ENCODE results near the gene TNFSF4. TPM values are rescaled to one million over a fixed set of nuclear protein-coding genes. Genes with fewer than 3 reads are reported as not detected.

The TNFSF4 gene, protein sequence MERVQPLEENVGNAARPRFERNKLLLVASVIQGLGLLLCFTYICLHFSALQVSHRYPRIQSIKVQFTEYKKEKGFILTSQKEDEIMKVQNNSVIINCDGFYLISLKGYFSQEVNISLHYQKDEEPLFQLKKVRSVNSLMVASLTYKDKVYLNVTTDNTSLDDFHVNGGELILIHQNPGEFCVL
- total RNA-seq (2016; rRNA removed; fragmentation: Illumina TruSeq; extraction: Trizol) (2.4 and 3.2 TPM in 2 replicates), polyA plus RNA-seq (2011; rRNA removed) (7.9 and 8.3 TPM in 2 replicates), polyA minus RNA-seq (2011; rRNA and poly(A)+ RNA removed; ENCODE audit: low replicate concordance) (0.47 and 5.8 TPM in 2 replicates), Bru-seq, nascent RNA (percentile 65 among the genes with signal in this experiment), BruChase-seq, experiment 1, labeled RNA remaining after a 6-hour chase (percentile 61 among the genes with signal in this experiment), BruChase-seq, experiment 2, labeled RNA remaining after a 2-hour chase (percentile 65 among the genes with signal in this experiment)
- 0.30 and 0.53 TPM in 2 replicates for total RNA-seq (2016; cell fraction: cytosol; rRNA removed; fragmentation: Illumina TruSeq; extraction: Trizol; ENCODE audit: low read depth)
- 2.7 and 3.6 TPM in 2 replicates for total RNA-seq (2016; cell fraction: insoluble cytoplasmic fraction; rRNA removed; fragmentation: Illumina TruSeq; extraction: Trizol)
- 2.0 TPM in 2 replicates for total RNA-seq (2016; cell fraction: membrane; rRNA removed; fragmentation: Illumina TruSeq; extraction: Trizol)
- 2.8 and 3.0 TPM in 2 replicates for total RNA-seq (2016; cell fraction: nucleus; rRNA removed; fragmentation: Illumina TruSeq; extraction: Trizol)
- polyA plus RNA-seq (2011; cell fraction: cytosol; rRNA removed): 3.3 and 6.8 TPM in 2 replicates
- polyA plus RNA-seq (2011; cell fraction: nucleus; rRNA removed): 3.2 and 5.6 TPM in 2 replicates
- polyA plus RNA-seq (2012): 9.1 and 11.8 TPM in 2 replicates
- 0.17 and 0.19 TPM in 2 replicates for polyA plus RNA-seq (2016; cell fraction: cytosol; fragmentation: Illumina TruSeq; extraction: Trizol; ENCODE audit: low read depth)
- polyA plus RNA-seq (2016; cell fraction: insoluble cytoplasmic fraction; fragmentation: Illumina TruSeq; extraction: Trizol; ENCODE audit: low read depth): 3.1 and 3.5 TPM in 2 replicates
- polyA plus RNA-seq (2016; cell fraction: membrane; fragmentation: Illumina TruSeq; extraction: Trizol; ENCODE audit: low read depth): 0.88 and 1.0 TPM in 2 replicates
- 2.0 and 2.1 TPM in 2 replicates for polyA plus RNA-seq (2016; cell fraction: nucleus; fragmentation: Illumina TruSeq; extraction: Trizol; ENCODE audit: insufficient read depth, low read depth)
- 4.8 and 5.8 TPM in 2 replicates for polyA minus RNA-seq (2011; cell fraction: cytosol; rRNA and poly(A)+ RNA removed)
- polyA minus RNA-seq (2011; cell fraction: nucleus; rRNA and poly(A)+ RNA removed): 23.4 and 33.6 TPM in 2 replicates
- long read RNA-seq, experiment 1, transcript TNFSF4-202 (3 exons, 3,429 nt): major isoform, 7 of 9 reads
- long read RNA-seq, experiment 1, partial matches to known transcripts: 0 of 9 reads
- long read RNA-seq, experiment 1, other reads (novel, unspliced or antisense): 2 of 9 reads
- long read RNA-seq, experiment 2, transcript TNFSF4-202 (3 exons, 3,429 nt): major isoform, 7 of 26 reads
- long read RNA-seq, experiment 2, partial matches to known transcripts: 1 of 26 reads
- long read RNA-seq, experiment 2, other reads (novel, unspliced or antisense): 18 of 26 reads

- peak; percentile 51; the same call in 1 of the 2 replicates for TF ChIP-seq ZBTB38 (CRISPR knock-in tag; IDR thresholded peaks at IDR 0.05)
- no peak for TF ChIP-seq MXD4 (CRISPR knock-in tag; IDR thresholded peaks at IDR 0.05)
- Histone ChIP-seq H2AFZ (ENCODE audit: low read length) (no peak within 1 kb of the TSS), H3K27ac (ENCODE audit: extremely low read length, insufficient read depth, low read length) (peak within 1 kb of the TSS; percentile 65), H3K9me3 (ENCODE audit: low read length) (no peaks in the 10 kb centered on the region), H4K20me1 (ENCODE audit: insufficient read depth, low read length) (no peaks in the 10 kb centered on the region), H3K27me3 (ENCODE audit: control insufficient read depth in 1 of 2, insufficient read depth in 2 of 2, low read length in 2 of 2) (no peaks in the 10 kb centered on the region), H3K79me2 (ENCODE audit: insufficient read depth, low read length) (peaks cover 24% of the 10 kb centered on the region), H3K4me1 (ENCODE audit: insufficient read depth, low read length) (peaks cover 93% of the 10 kb centered on the region), H3K4me2 (ENCODE audit: low read depth, low read length) (no peak within 1 kb of the TSS), H3K36me3 (replicated peaks in 1 of 2; ENCODE audit: control insufficient read depth in 1 of 2, insufficient read depth in 2 of 2, low read length in 2 of 2) (no peaks in the 10 kb centered on the region), H3K4me3 (replicated peaks in 1 of 3; ENCODE audit: insufficient read depth in 1 of 3, low read depth in 2 of 3, low read length in 3 of 3) (no peak within 1 kb of the TSS), H3K9ac (ENCODE audit: insufficient read depth, low read depth, low read length) (no peak within 1 kb of the TSS)
- in situ Hi-C loops (cut with HindIII; ENCODE audit: extremely low pct_ligation_motif_present, low pct_unique_long_range_greater_than_20kb): no loop called here
- CTCF ChIA-PET (ENCODE audit: low intra/inter-chr PET ratio, low total read pairs): no interaction called here
- WGBS (ENCODE audit: low lambda C conversion rate): 92% methylated on average over 11 of the region's 11 CpGs
- POLR2A ChIA-PET: no interaction called here
- no TSS peak for BruUV-seq (replicated peaks)
- FAIRE-seq (no peak), DNase-seq (ENCODE audit: low spot score) (no peak), ATAC-seq (no peak)
- intact Hi-C loops (cut with micrococcal nuclease; ENCODE audit: unreplicated experiment): no loop called here
Observed at GRCh38 chr1:173206816-173207568, at the start of gene TNFSF4. Gene TNFSF4 (minus strand): TSS chr1:173207331. CDS start chr1:173207176, 155 bp downstream.

Data from HepG2 (cell line).